GM20000 (cell line): Measurements from ENCODE around the gene CACNG3.

Source experiments
- DNase-seq: peaks from one replicate; pipeline ENCODE4 v3.0.0; 2012; ENCODE audit warnings: low spot score
- TF ChIP-seq, protein P1 (sequence below): IDR thresholded peaks from 2 replicates; pipeline ENCODE4 v1.5.1; 2012; ENCODE audit warnings: mild to moderate bottlenecking, control low read depth; ENCODE audit errors: extremely low read depth, missing control alignments

CACNG3 gene

DNA sequence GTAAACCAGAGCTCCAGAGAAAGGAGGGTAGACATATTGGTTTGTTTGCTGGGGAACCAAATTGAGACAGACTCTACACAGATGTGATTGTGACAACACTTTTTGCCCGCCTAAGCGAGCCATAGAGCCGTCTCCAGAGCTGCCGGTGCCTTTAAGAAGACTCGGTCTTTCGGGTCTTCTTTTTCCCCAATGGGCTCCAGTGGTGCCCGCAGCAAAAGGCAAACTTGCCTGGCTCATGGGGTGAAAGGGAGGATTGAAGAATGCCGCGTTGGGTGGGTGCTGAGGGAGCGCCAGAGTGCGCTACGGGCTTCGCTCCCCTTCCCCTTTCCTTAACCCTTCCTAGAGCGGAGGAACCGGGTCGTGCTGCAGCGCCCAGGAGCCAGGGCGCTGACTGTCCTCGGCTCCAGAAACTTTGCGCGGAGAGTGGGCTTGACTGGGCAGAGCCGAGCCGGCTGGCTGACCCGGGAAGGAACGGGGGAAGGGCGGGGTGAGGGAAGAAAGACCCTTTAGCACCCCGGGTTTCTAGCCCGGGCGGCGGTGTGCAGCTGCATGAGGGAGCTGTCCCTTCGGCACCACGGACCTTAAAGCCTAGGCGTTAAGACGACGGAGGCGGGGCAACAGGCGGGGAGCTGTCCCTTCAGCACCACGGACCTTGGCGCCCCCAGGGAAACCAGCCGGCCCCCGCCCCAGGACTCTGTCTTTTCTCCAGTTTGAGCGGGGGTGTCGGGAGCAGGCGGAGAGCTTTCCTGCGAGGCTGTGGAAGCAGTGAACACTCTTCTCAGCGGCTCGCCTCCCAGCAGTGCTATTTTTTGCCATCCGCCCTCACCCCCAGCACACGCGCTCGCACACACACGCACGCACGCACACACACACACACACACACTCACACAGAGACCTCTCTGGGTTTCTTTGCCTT lies at the start of gene CACNG3:
CACNG3 (plus strand) TSS at position 880 of the 916 bp plus-strand sequence. CDS start 420 bp downstream, outside the sequence.
- DNase-seq: peak; percentile 72
- TF ChIP-seq, protein P1, sequence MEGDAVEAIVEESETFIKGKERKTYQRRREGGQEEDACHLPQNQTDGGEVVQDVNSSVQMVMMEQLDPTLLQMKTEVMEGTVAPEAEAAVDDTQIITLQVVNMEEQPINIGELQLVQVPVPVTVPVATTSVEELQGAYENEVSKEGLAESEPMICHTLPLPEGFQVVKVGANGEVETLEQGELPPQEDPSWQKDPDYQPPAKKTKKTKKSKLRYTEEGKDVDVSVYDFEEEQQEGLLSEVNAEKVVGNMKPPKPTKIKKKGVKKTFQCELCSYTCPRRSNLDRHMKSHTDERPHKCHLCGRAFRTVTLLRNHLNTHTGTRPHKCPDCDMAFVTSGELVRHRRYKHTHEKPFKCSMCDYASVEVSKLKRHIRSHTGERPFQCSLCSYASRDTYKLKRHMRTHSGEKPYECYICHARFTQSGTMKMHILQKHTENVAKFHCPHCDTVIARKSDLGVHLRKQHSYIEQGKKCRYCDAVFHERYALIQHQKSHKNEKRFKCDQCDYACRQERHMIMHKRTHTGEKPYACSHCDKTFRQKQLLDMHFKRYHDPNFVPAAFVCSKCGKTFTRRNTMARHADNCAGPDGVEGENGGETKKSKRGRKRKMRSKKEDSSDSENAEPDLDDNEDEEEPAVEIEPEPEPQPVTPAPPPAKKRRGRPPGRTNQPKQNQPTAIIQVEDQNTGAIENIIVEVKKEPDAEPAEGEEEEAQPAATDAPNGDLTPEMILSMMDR: no peak

DNA sequence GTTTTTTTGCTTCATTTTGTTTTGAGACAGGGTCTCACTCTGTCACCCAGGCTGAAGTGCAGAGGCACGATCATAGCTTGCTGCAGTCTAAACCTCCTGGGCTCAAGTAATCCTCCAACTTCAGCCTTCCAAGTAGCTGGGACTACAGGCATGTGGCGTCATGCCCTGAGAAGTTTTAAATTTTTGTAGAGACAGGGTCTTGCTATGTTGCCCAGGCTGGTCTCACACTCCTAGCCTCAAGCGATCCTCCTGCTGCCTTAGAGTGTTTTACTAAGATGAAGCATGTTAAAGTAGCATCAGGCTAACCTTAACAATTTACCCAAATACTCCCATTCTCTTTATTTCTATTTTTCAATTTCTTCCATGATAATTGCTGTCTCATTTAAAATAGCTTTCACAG lies 49.2 kb upstream of the CACNG3 start:
- TF ChIP-seq, protein P1: no peak

DNA sequence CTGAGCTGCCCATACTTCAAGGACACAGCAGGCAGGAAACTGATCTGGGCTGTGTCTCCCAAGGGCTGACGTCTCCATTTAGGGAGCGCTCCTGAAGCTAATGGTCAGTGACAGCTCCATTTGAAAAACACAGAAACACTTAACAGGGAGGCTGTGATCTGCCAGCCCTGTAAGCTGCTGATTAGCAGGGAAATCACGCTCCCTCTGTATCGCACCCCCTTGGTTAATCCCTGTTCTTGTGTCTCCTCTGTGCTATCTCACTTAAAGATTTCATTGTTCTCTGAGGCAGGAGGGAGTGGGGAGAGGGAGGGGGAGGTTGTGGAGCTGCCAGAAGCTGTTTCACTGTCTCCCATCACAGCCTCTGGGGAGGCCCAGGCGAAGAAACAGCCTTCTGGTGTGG lies 47.4 kb upstream of the CACNG3 start:
- no peak for DNase-seq
- TF ChIP-seq, protein P1: no peak

More for the DNA sequence above, 49.2 kb upstream of the CACNG3 start:
- DNase-seq: no peak

DNA sequence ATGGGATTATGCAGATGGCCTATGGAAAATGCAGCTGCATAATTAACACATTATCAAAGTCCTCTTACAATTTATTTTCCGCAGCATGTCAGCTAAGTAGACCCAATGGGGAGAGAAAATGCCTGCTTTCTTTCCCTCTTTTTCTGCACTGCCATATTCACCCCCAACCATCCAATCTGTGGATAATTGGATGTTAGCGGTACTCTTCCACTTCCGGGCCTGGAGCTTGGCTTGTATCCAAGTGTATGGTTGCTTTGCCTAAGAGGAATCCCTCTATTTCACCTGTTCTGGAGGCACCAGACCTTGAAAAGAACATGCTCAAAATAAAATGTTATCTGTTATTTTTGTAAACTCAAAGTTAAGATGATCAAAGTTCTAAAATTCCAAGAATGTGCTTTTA lies 41.1 kb upstream of the CACNG3 start:
- DNase-seq: no peak
- TF ChIP-seq, protein P1: no peak

DNA sequence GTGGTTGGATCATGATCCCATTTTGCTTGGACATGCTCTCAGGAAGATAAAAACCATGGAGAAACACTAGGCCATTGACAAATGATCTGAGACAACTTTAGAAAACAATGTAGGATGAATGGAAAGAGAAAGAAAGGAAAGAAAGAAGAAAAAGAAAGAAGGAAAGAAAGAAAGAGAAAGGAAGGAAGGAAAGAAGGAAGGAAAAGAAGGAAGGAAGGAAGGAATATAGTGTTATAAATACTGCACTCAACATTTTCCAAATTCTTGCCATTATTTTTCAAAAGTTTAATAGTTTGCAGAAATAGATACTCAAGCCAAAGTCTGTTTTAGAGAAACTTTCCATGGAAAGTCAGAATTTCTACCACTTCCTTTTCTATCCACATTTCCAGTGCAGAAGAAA lies 39.2 kb upstream of the CACNG3 start:
- DNase-seq: no peak
- TF ChIP-seq, protein P1: no peak

DNA sequence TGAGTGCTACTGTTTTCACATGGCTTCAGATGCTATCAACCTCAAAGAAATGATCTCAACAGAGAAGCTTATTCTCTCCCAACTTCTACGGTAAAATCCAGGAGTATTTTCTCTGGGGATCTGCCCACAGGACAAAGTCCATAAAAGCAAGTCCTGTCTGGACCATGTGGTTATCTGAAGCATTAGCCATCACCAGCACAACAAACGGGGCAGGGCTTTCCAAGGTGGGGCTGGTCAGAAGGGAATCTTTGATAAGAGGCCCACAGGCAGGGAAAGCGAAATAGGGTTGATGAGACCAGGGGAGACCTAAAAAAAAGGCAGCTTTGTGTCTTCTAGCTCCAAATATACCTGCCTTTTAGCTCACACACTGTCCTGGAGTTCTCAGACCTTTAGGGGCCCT lies 38.7 kb upstream of the CACNG3 start:
- DNase-seq: no peak
- TF ChIP-seq, protein P1: no peak

DNA sequence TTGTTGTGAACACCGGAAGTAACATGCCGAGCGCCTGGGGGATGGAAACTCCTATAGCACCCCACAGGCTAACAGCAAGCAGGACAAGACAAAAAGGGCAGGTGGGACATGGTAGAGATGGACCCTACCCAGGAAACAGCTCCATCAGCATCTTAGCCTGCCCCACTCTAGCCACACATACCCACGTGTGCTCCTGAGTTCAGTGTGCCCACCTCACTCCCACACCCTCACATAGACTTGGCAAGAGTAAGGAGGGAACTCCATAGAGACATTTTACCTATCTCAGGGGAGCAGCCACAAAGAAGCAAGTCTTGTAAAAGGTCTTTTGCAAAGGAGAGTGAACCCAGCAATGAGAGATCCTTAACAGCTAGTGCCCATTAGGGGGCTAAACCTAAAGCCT lies 37.8 kb upstream of the CACNG3 start:
- no peak for DNase-seq
- TF ChIP-seq, protein P1: no peak
